K562 (cell line): Measurements from ENCODE around the gene ASPDH. TPM values are rescaled to one million over a fixed set of nuclear protein-coding genes. Genes with fewer than 3 reads are reported as not detected.
A peak's percentile ranks its signal among the peaks of the same experiment; 100 is the strongest.

Experiments
- ATAC-seq: fragments of 200-7000 bp; cut with Tn5 transposase; 3 replicates; pipeline ENCODE4 v1.9.1; 2020; ENCODE audit warnings: moderate library complexity
- BruUV-seq: library from RNA; stranded (reverse); fragments of 400-500 nt; replicated peaks from 2 replicates; lab custom pipeline; 2021; lab: Mats Ljungman, UMichigan
- CTCF ChIA-PET: fragments of 300-600 bp; formaldehyde crosslinking; extraction: SDS; loops from one replicate; lab custom pipeline; 2021; ENCODE audit warnings: low intra/inter-chr PET ratio; lab: Yijun Ruan, JAX
- POLR2A ChIA-PET: fragments of 300-600, 350-650 bp; sonication (Branson Sonifier 250); formaldehyde crosslinking; extraction: SDS; loops from one replicate; lab custom pipeline; 2021; ENCODE audit warnings: antibody characterized with exemption, inconsistent platforms; lab: Yijun Ruan, JAX
- DNase-seq, 4 experiments: peaks; one replicate each; pipeline versions ENCODE4 v3.0.0 to v3.0.0-alpha.2; 2011 to 2018; ENCODE audit warnings: low spot score in 3 of 4, mixed read lengths in 3 of 4; ENCODE audit errors: extremely low read depth in 1 of 4
- FAIRE-seq: peaks from 2 replicates; lab custom pipeline; 2011; peaks lifted over from hg19 to GRCh38; lab: Jason Lieb, UNC
- H2AFZ ChIP-seq: 2 replicates; pipeline ENCODE4 v1.6.0; 2011; ENCODE audit warnings: low read depth, low read length, control low read depth, inconsistent platforms
- H3K27ac ChIP-seq: fragments of 200-600 bp; 3 replicates; pipeline ENCODE4 v1.8.0; 2011; ENCODE audit warnings: low read depth, mild to moderate bottlenecking, control low read depth, inconsistent platforms, low read length, moderate library complexity, mixed read lengths; ENCODE audit errors: extremely low read depth
- H3K27me3 ChIP-seq, 2 experiments: fragments of 300-600 bp in 1 of 2; 2 replicates in 1 of 2; 3 replicates in 1 of 2; pipeline versions ENCODE4 v1.6.0 to v1.8.0; 2011; ENCODE audit warnings: inconsistent platforms in 2 of 2, low read length in 2 of 2, mild to moderate bottlenecking in 1 of 2, mixed read lengths in 1 of 2, moderate library complexity in 1 of 2; ENCODE audit not compliant: control insufficient read depth in 2 of 2, insufficient read depth in 2 of 2
- H3K36me3 ChIP-seq: fragments of 300-600 bp; 3 replicates; pipeline ENCODE4 v1.8.0; 2011; ENCODE audit warnings: mild to moderate bottlenecking, low read length, inconsistent platforms; ENCODE audit not compliant: control insufficient read depth, insufficient read depth
- H3K4me1 ChIP-seq, 2 experiments: fragments of 200-600 bp in 1 of 2; replicated peaks in 1 of 2; 2 replicates in 1 of 2; 3 replicates in 1 of 2; pipeline versions ENCODE4 v1.5.1 to v1.8.0; 2011; ENCODE audit warnings: inconsistent platforms in 2 of 2, low read length in 2 of 2, mild to moderate bottlenecking in 1 of 2, mixed read lengths in 1 of 2, moderate library complexity in 1 of 2; ENCODE audit not compliant: control insufficient read depth in 2 of 2, insufficient read depth in 2 of 2
- H3K4me2 ChIP-seq: 2 replicates; pipeline ENCODE4 v1.6.1; 2011; ENCODE audit warnings: low read length, control low read depth, inconsistent platforms, mixed read lengths; ENCODE audit not compliant: insufficient read depth
- H3K4me3 ChIP-seq: fragments of 200-600 bp; sonication (generic), shearing (Covaris generic); 2 replicates; pipeline ENCODE4 v1.5.1; 2016; ENCODE audit warnings: control low read depth, inconsistent platforms
- H3K79me2 ChIP-seq: fragments of 200-600 bp; 3 replicates; pipeline ENCODE4 v1.8.0; 2011; ENCODE audit warnings: low read length, inconsistent platforms; ENCODE audit not compliant: control insufficient read depth, insufficient read depth
- H3K9ac ChIP-seq, 2 experiments: 2 replicates each; pipeline versions ENCODE4 v1.6.0 to v1.6.1; 2011; ENCODE audit warnings: low read depth in 2 of 2, low read length in 2 of 2, control low read depth in 1 of 2, inconsistent platforms in 1 of 2, mild to moderate bottlenecking in 1 of 2, mixed read lengths in 1 of 2; ENCODE audit not compliant: insufficient read depth in 1 of 2
- H3K9me1 ChIP-seq: one replicate; pipeline ENCODE4 v1.6.0; 2011; ENCODE audit warnings: inconsistent platforms, mild to moderate bottlenecking, low read length, moderate library complexity; ENCODE audit not compliant: control insufficient read depth, insufficient read depth
- H3K9me3 ChIP-seq: replicated peaks from 2 replicates; pipeline ENCODE4 v1.5.1; 2011; ENCODE audit warnings: low read depth, low read length, inconsistent platforms; ENCODE audit not compliant: control insufficient read depth, insufficient read depth
- H4K20me1 ChIP-seq: replicated peaks from 2 replicates; pipeline ENCODE4 v1.6.1; 2011; ENCODE audit warnings: low read length, inconsistent platforms, mixed read lengths; ENCODE audit not compliant: control insufficient read depth, insufficient read depth
- BCOR ChIP-seq: fragments of 450-650 bp; IDR thresholded peaks from 2 replicates; pipeline ENCODE4 v1.6.1; 2016
- E2F8 ChIP-seq: fragments of 450-650 bp; IDR thresholded peaks from 2 replicates; pipeline ENCODE4 v1.7.1; 2018; ENCODE audit warnings: mild to moderate bottlenecking, low read depth; ENCODE audit not compliant: partially characterized antibody
- KDM1A ChIP-seq, 2 experiments: fragments of 450-650 bp; IDR thresholded peaks; 2 replicates each; pipeline ENCODE4 v1.6.1; 2016; ENCODE audit warnings: mild to moderate bottlenecking in 2 of 2
- MYNN ChIP-seq, 2 experiments: sonication (generic); formaldehyde crosslinking in 1 of 2; IDR thresholded peaks; 2 replicates each; pipeline versions ENCODE4 v1.5.0 to v1.6.1; 2016 to 2020; ENCODE audit warnings: antibody characterized with exemption in 1 of 2, missing genetic modification reagents in 1 of 2
- NR0B1 ChIP-seq: fragments of 450-650 bp; IDR thresholded peaks from one replicate; pipeline ENCODE4 v1.6.1; 2018; ENCODE audit warnings: mild to moderate bottlenecking, moderate library complexity; ENCODE audit not compliant: partially characterized antibody
- SMARCA5 ChIP-seq: fragments of 450-650 bp; IDR thresholded peaks from 2 replicates; pipeline ENCODE4 v1.6.1; 2016
- ZC3H4 ChIP-seq: sonication (generic); formaldehyde crosslinking; IDR thresholded peaks from 2 replicates; pipeline ENCODE4 v1.9.0; 2021; ENCODE audit warnings: missing genetic modification reagents, borderline replicate concordance
- ZFPM2 ChIP-seq: fragments of 250-450 bp; sonication (Bioruptor Pico); IDR thresholded peaks from 2 replicates; pipeline ENCODE4 v1.5.1; 2022; ENCODE audit warnings: mild to moderate bottlenecking
- ZNF395 ChIP-seq: fragments of 200-800 bp; sonication (Bioruptor generic); IDR thresholded peaks from 2 replicates; pipeline ENCODE4 v1.6.1; 2017; ENCODE audit warnings: missing genetic modification characterization, missing compliant biosample characterization
- ZNF740 ChIP-seq, 3 experiments: fragments of 200-800 bp in 1 of 3; sonication (Bioruptor generic) in 1 of 3; sonication (generic) in 1 of 3; formaldehyde crosslinking in 1 of 3; IDR thresholded peaks; 2 replicates each; pipeline versions ENCODE4 v1.6.1 to v1.8.0; 2016 to 2022; ENCODE audit warnings: mild to moderate bottlenecking in 2 of 3, missing compliant biosample characterization in 2 of 3, missing genetic modification characterization in 2 of 3, missing genetic modification reagents in 1 of 3
- WGBS: fragments of 100-300 bp; shearing (Covaris generic); methylation state at CpG from one replicate; pipeline ENCODE4 v1.1.6; 2016; ENCODE audit warnings: low coverage, mixed read lengths; ENCODE audit not compliant: insufficient coverage; ENCODE audit errors: missing lambda C conversion rate; 5-methylcytosine and 5-hydroxymethylcytosine counted together
- in situ Hi-C: fragments of 300-500 bp; cut with MboI; formaldehyde crosslinking; loops from 4 replicates; pipeline ENCODE4 v1.15.0; 2018; ENCODE audit warnings: inconsistent platforms, mixed read lengths
- intact Hi-C: fragments of 100-400 bp; cut with micrococcal nuclease; formaldehyde crosslinking; loops from 2 replicates; pipeline ENCODE4 v1.14.2; 2022
- polyA plus RNA-seq, 8 experiments: library from polyadenylated mRNA; depleted of rRNA in 4 of 8; stranded (reverse) in 5 of 8; unstranded in 3 of 8; fragments of >200 nt; fragmentation: Nextera tagmentation in 2 of 8; fragmentation: Illumina TruSeq in 1 of 8; extraction: Ambion mirVana in 2 of 8; extraction: Trizol in 1 of 8; gene quantifications; 2 replicates each; pipeline versions ENCODE4 v1.2.1 to v1.2.3, GENCODE V29; 2011 to 2014; ENCODE audit warnings: inconsistent platforms in 1 of 8, missing spikeins in 1 of 8
- total RNA-seq, 7 experiments: library from RNA; depleted of rRNA in 6 of 7; stranded (reverse); fragments of >200 nt in 6 of 7; fragmentation: Illumina TruSeq in 2 of 7; extraction: Trizol in 2 of 7; gene quantifications; 2 replicates each; pipeline versions ENCODE4 v1.2.1 to v1.2.3, GENCODE V29; 2011 to 2021; ENCODE audit warnings: low replicate concordance in 1 of 7

The ASPDH gene
- total and polyA plus RNA-seq, 9 of the 15 experiments (the other 6 are each of a cell fraction or from before 2014, with no cell fraction given) = not detected

- Histone ChIP-seq H4K20me1 (peaks cover 8% of the 10 kb centered on the region), H3K9me3 (no peaks in the 10 kb centered on the region), H3K9me1 (no peaks in the 10 kb centered on the region), H3K36me3 (no peaks in the 10 kb centered on the region), H3K4me3 (peak overlapping the region; percentile 54), H3K9ac (peak overlapping the region; percentile 53 to 90; a peak in 3 of 4 replicates), H3K27me3 (peaks cover 0 to 13% of the 10 kb centered on the region in 2 experiments; a peak in 2 of 5 replicates), H3K4me2 (peak overlapping the region; percentile 89), H2AFZ (peak overlapping the region; percentile 98; the same call in 1 of the 2 replicates), H3K4me1 (peaks cover 14 to 40% of the 10 kb centered on the region in 2 experiments), H3K27ac (no peak overlapping the region), H3K79me2 (no peaks in the 10 kb centered on the region)
- DNase-seq = peak in 1 of 4 experiments; percentile 32
- FAIRE-seq = no peak
- CTCF ChIA-PET = interaction anchor here (0.7 to 1.1 kb wide), 3 partner anchors 108 to 302 kb away, joined by 3 to 5 read pairs (median 3); no protein-coding TSS in a partner anchor
- intact Hi-C loops (loop anchor here (1.0 kb wide), 1 partner anchor 18 kb away; no protein-coding TSS in a partner anchor), in situ Hi-C loops (no loop called here)
- BruUV-seq = no TSS peak
- POLR2A ChIA-PET = interaction anchor here (0.6 to 1.6 kb wide), 5 partner anchors 17 to 690 kb away, joined by 3 to 6 read pairs (median 3); no protein-coding TSS in a partner anchor
- 20% methylated on average over 26 of the region's 28 CpGs for WGBS
- peak; percentile 47 for ATAC-seq
- TF ChIP-seq ZC3H4 (CRISPR knock-in tag) (no peak), NR0B1 (no peak), KDM1A (IDR thresholded peaks at IDR 0.05) (peak in 1 of 2 experiments; percentile 29; a peak in 1 of 4 replicates), ZNF395 (CRISPR knock-in tag) (no peak), ZNF740 (CRISPR knock-in tag; IDR thresholded peaks at IDR 0.05) (peak; percentile 61; the same call in 1 of the 2 replicates), ZNF740 (tag; IDR thresholded peaks at IDR 0.05) (peak in 1 of 2 experiments; percentile 86; a peak in 1 of 4 replicates), MYNN (IDR thresholded peaks at IDR 0.05) (peak; percentile 99), MYNN (CRISPR knock-in tag; IDR thresholded peaks at IDR 0.05) (peak; percentile 93), BCOR (peak; percentile 82), ZFPM2 (no peak), E2F8 (no peak), SMARCA5 (0 out of 2 replicates have a peak, but pooled peaks have one; percentile 58)
Observed at GRCh38 chr19:50555450-50556281, 42.0 kb upstream of the ASPDH start.
